Skeletal muscle cell (primary cell): ENCODE data around the gene LRRC2.

Source experiments
- DNase-seq: peaks from one replicate; pipeline ENCODE4 v3.0.0-alpha.2; 2010; ENCODE audit warnings: low read depth
- H3K4me3 ChIP-seq: 2 replicates; pipeline ENCODE4 v1.5.1; 2011; ENCODE audit warnings: low read depth, mild to moderate bottlenecking, control low read depth, low read length, moderate library complexity

Gene LRRC2

GRCh38 chr3:46468753-46469600 is 97.1 kb downstream of the LRRC2 start:
- no peak for DNase-seq
- H3K4me3 ChIP-seq: no peak overlapping the region

- no peak overlapping the region for H3K4me3 ChIP-seq
These were observed 98.5 kb downstream of the LRRC2 start for GRCh38 chr3:46467562-46467961.

GRCh38 chr3:46466871-46467403 is 99.2 kb downstream of the LRRC2 start:
- no peak for DNase-seq
- no peak overlapping the region for H3K4me3 ChIP-seq

More at GRCh38 chr3:46467562-46467961, 98.5 kb downstream of the LRRC2 start:
- DNase-seq: no peak

DNA sequence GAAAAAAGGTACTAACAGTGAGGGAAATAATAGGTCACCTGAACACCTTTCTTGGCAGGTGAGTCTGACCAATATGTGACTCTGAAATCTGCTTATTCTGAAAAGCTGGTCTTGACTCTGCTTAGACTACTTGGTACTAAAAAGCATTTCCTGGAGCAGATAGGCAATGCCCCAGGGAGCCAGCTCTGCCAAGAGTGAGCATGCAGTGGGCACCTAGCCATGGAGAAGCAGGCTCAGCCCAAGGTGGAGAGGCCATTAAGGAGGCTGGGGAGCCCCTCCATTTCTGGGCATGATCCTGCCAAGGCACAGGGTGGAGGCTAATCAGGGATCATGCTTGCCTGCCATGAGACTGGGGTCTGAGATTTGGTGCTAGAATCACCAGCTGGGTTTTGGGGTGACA is 99.8 kb downstream of the LRRC2 start:
- no peak overlapping the region for H3K4me3 ChIP-seq
- no peak for DNase-seq
